NCI-H82 treated with DMSO at 0.1 percent for 48 hours (cell line): ENCODE measurements around the gene COPS9.

ENCODE experiments used
- DNase-seq: peaks from one replicate; lab custom pipeline; 2025; ENCODE audit not compliant: unreplicated experiment; lab: John Stamatoyannopoulos, UW

The COPS9 gene

DNA sequence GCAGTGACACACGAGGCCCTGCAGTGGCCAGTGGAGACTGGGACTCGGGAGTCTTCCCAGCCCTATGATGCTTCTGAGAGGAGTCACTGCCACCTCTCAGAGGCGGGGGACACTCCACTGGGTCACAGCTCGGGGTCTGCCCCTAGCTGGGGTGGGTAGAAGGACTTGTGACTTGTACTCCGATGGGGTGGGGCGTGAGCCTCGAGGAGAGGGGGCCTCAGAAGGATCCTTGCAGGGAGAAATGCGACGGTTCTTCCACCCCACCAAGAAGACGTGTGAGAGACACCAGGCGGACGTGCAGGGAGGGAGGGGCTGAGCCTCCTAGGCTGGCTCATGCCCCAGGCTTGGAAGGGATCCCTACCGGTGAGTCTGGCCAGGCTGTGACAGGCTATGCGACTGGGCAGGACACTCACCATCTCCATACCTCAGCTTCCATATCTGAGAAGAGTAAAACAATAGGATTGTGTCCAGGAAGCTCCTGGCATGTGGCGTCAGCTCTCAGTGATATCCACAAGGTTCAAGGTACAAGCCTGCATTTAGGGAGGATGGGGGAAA lies 15.4 kb upstream of the COPS9 start:
- no peak for DNase-seq

DNA sequence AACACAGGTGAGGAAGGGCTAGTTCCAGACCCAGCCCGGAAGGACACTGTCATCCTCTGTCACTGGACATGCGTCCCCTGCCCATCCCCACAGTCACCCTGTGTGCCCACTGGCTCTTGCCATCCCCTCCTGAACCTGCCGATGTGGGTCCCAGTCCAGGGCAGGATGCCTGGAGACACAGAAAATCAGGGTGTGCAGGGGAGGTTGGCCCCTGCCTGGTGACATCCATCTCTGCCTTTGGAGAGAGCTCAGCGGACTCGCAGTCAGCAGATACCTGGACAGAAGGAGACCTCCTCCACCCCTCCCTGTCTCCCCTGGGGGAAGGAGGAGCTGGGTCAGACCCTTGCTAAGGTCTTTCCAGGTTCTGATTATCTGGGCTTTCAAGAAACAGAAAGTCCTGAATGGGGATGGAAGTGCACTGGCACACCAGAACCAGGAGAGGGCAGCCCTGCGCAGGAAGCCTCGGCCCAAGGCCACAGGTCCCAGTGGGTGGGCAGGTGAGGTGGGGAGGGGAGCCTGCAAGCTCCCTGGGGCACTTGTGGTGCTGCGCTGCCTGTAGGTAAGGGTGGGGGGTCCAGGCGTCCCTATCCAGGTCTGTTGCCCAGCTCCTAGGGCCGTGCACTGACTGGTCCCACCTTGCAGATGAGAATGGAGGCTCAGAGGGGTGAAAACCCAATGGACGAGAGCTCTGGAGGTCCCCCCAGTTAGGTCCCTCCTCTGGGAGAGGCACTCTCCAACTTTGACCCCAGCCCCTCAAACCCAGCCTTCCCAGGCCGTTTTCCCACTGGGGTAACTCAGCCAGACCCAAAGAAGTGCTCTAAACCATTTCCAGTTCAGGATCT lies 14.1 kb upstream of the COPS9 start:
- no peak for DNase-seq

DNA sequence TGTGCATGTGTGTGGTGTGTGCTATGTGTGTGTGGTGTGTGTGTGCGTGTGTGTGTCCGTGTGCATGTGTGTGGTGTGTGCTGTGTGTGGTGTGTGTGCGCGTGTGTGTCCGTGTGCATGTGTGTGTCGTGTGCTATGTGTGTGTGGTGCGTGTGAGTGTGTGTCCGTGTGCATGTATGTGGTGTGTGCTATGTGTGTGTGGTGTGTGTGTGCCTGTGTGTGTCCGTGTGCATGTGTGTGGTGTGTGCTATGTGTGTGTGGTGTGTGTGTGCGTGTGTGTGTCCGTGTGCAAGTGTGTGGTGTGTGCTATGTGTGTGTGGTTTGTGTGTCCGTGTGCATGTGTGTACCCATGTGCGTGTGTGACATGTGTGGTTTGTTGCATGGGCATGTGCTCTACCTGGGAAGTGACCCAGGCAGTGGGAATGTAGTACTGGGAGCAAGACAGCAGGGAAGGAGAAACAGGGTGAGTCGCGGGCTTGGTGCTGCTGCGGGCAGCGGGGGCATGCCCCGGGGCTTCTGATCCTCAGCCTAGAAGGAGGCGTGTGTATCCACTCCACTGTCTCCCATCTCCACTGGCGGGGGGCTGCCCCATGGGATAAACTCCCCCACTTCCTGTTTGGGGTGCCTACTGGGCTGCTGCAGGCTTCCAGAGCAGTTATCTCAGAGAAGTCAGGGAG lies 11.9 kb upstream of the COPS9 start:
- no peak for DNase-seq

DNA sequence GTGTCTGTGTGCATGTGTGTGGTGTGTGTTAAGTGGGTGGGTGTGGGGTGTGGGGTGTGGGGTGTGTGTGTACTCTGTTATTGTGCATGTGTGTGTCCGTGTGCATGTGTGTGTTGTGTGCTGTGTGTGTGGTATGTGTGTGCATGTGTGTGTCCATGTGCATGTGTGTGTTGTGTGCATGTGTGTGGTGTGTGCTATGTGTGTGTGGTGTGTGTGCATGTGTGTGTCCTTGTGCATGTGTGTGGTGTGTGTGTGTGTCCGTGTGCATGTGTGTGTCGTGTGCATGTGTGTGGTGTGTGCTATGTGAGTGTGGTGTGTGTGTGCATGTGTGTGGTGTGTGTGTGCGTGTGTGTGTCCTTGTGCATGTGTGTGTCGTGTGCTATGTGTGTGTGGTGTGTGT lies 11.3 kb upstream of the COPS9 start:
- no peak for DNase-seq

DNA sequence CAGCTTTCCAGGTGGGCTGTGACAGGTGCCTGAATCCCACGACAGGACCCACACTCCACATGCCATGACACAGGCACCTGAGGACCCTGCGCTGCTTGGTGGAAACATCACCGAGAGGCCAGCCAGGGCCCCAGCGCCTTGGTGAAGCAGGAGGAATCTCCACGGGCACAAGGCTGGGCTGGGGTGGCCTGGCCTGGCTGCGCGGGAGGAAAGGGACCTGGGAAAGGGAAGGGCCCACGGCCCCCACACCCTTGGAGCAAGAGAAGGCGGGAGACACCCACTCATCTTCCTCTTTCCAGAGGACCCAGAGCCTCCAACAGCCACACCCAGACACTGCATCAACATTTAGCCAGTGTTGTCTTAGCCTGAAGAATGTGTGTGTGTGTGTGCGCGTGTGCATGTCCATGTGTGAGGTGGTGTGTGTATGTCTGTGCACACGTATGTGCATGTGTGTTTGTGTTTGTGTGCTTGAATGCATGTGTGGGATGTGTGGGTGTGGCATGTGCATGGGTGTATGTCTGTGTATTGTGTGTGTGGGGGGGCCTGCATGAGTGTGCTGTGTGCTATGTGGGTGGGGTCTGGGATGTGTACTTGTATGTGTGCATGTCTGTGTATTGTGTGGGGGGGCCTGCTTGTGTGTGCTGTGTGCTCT lies 10.6 kb upstream of the COPS9 start:
- DNase-seq = no peak

DNA sequence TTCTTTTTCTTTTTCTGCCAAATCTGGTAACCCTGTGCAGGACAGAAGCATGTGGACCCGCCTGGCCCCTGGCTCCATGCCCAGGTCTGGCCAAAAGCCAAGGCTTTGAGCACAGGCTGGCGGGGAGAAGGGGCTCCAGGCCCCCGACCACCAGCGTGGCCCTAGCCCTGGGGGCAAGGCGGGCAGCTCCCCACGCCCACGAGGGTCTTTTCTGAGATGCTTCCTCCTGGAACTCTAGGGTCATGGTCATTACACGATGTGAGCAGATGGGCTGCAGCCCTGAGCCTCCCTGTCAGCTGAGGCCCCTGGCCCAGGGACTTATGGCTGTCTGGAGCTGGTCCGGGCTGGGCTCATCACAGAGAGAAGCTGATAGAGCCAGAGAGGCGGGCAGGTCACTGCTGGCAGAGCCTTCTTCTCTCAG lies 10.0 kb upstream of the COPS9 start:
- DNase-seq = no peak

DNA sequence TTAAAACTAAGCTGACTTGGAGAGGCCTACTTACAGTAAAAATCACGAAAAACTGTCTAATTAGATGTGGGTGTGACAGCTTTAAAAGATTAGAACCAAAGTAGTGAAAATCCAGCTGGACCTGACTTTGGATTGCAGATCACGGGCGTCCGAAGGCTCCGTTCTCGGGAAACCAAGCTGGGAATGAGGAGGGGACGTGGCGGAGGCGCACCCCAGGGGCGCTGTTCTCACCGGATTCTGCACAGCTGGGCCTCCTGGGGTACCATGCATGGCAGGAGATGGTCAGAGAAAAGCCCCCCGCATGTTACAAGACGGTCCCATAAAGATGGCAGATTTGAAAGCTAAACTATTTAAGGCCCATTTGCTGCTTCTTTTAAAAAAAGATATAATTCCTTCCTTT lies 9.4 kb upstream of the COPS9 start:
- DNase-seq = no peak

DNA sequence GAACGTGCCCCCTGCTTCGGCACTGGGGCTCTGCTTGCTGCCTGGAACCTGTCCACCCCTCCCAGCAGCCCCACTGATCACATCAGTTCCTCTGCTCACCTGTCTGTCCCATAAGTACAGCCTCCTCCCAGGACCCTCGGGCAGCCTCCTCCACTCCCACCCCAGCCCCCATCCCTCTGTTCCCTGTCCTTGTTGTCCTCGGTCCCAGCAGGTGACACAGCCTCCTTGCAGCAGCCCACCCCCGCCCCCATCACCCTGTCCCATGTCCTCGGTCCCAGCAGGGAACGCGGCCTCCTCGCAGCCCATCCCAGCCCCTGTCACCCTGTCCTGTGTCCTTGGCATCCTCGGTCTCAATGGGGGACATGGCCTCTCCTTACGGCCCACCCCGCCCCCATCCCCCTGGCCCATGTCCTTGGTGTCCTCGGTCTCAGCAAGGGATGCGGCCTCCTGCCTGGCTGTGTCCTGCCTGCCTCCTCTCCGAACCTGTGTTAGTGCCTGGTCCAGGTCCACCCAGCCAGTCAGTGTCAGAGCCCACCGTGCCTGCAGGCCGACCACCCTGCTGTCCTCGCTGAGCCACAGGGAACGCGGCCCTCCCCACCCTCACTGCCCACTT lies 8.7 kb upstream of the COPS9 start:
- no peak for DNase-seq

DNA sequence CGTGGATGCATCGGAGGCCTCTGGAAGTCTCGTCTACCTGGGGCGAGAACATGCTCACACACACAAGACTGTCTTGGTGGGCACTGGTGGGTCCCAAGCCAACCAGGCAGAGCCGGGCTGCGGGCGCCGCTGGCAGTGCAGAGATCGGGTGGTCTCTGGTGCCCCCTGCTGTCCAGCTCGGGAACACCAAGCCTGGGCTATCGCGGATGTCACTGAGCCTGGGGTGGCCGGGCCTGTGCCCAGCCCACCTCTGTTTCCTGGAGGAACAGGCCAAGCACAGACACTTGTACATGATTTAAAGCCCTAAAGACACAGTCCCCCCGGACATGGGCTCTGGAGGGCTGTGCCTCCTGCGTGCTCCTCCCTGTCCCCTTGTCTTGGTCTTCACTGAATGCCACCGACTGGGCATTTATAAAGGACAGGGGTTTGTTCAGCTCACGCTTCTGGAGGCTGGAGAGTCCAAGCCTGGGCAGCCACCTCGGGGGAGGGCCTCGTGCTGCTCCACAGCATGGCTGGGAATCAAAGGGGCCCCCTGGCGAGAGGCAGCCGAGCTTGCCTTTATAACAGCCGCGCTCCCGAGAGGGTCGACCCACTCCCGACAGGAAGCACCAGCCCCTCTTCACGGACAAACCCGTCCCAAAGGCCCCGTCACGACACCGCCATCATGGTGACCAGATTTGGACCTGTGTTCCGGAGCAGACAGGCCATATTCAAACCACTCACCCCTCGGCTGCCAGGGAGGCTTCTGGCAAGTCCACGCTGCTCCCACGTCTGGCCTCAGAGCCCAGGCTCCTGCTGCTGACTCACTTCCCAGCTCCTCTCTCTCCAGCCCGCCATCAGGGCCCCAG lies 7.9 kb upstream of the COPS9 start:
- DNase-seq = peak; percentile 16

DNA sequence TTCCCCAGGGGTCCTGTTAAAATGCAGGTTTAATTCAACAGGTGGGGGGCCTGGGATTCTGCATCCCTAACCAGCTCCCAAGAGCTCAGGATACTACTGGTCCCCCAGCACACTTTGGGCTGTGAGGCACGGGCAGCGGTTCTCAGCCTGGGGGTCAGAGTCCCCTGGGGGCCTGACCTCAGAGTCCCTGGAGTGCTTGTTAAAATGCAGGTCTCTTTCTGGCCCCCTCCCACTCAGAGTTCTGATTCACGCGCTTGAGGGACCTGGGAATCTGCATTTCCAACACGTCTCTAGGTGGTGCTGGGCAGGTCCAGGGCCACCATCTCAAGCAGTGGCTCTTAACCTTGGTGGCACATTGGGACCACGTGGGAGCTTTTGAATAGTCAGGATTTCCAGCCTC lies 7.2 kb upstream of the COPS9 start:
- no peak for DNase-seq

DNA sequence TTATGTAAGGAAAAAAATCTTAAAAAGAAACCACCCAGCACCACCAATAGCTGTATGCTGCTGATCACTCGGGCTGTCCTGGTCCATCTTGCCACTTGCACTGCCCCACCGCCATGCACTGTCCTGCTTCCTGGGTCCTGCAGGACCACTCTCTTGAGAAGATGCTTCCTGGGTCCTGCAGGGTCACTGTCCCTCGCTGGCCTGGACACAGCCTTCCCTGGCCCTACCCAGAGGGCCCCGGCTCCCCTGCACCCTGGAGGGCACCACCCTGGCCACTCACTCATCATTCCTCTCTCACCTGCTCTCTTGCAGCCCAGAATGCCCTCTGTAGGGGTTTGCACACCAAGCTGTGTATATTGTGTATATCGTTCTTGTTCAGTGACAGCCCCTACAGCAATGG lies 6.8 kb upstream of the COPS9 start:
- no peak for DNase-seq

DNA sequence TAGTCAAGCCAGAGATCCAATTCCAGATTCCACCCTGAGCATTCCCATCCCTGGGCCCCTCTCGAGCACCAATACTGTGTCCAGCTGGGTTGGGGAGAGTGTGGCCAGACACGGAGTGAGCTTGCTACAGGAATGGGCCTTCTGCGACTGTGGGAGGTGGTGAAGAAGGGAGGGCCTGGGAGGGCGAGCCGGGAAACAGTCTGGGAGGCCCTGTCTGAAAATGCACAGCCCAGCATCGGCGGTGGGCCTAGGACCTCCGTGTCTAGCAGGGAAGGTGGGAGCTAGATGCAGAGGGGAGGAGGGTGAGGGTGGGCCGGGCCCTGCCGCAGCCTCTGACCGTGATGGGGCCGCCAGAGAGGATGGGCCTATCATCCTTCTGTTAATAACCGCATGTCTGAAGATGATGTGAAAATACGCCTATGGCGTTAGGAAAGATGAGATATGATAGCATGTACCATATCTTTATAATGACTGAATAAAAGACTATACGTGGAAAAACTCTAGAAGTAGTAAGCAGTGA lies 6.2 kb upstream of the COPS9 start:
- no peak for DNase-seq

DNA sequence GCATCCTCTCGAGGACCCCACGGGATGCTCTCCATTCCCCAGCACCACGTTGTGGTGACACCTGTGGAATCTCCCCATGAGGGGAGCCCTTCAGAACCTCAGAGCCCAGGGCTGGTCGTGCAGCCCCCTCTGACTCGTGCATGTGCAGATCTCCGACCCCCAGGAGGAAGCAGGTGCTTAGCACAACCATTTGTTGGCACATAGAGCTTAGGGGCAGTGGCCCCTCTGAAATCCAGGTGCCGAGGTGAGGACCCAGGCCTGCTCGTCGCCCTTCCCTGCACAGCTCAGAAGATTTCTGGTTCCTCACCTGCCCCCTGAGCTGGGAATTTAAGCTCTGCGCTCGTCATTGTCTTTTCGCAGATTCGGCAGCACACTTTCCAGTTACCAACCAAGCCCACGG lies 5.6 kb upstream of the COPS9 start:
- no peak for DNase-seq

DNA sequence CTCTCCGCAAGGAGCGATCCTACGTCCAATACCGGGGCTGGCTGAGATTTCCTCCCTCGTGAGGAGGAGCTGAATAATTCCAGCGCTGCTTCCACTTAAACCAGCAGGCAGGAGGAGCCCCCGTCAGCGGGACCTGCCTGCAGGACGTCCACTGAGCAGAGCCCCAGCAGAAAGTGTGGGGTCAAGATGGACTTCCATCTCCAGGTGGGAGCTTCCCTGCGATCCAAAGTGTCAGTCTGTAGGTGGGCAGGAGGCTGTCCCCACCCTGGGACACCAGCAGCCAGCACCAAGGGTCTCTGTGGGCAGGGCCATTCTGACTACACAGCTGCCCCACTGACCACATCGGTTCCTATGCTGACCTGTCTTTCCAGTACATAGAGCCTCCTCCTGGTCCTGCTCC lies 4.8 kb upstream of the COPS9 start:
- DNase-seq = no peak

DNA sequence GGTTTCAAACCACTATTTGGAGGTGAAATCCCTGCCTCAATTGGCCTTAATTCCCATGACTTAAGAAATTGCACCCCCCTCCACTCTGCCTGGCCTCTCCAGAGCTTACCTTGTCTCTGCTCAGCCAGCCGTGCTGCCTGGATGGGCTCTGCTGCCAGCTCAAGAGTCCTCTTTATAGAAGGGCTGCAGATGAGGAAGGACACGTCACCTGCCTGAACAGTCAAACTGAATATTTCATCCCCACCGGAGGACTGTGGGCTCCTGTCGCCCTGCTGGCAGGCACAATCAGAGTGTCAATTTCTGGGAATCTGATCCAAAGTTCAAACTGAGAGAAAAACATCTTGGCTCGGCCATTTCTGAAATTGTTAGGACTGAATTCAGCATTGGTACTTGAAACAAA lies 4.4 kb upstream of the COPS9 start, which contains the start of gene OTOS:
OTOS (minus strand) TSS at position 148 of the 400 bp plus-strand sequence. CDS start 332 bp downstream, outside the sequence.
- DNase-seq = no peak

DNA sequence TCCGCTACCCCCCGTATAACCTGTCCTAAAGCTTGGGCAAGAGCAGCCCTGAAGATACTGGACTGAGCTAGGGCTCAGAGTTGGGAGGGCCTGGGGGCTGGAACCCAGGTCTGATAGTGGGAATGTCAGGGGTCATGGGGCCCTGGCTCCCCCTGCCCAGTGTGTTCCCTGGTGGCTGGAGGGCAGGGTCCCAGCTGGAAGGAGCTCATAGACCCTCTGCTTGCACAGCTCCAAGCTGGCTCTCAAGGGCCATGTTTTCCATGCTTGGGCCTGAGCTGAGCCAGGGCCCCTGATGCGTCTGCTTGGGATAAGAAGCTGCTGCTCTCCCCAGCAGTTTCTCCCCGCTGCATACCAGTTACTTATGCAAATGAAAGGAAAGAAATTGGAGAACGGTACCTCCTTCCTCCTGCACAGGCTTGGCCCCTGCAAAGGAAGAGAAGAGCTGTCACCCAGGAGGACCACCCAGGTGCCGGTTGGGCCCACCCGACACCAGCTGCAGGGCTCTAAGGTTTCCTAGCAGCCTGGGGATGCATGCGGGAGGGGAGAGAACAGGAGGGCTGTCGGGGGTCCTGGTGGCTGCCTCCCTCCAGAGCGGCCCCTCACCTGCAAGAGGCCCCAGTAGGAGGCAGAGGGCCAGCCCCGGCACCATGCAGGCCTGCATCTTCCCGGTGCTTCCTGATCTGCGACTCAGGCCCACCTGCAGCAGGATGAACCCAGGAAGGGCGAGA lies 3.7 kb upstream of the COPS9 start:
- DNase-seq = no peak

DNA sequence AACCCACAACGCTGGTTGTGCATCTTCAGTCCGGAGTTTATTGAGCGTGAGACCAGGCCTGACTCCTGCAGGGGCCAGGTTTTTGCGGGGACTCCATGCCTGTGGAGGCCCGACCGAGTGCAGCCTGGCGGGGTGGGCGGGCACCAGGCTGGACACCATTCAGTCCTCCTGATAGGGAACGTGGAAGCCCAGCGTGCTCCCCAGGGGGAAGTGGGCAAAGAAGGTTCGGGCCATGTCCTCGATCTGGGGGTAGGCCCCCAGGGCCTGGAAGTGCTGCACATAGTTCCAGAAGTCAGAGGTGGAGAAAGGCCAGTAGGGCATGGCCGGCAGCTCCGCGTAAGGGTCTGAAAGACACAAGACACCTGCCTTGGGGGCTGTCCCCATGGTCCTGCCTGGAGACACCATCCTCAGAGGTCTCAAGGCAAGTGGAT lies 2.9 kb upstream of the COPS9 start:
- no peak for DNase-seq

DNA sequence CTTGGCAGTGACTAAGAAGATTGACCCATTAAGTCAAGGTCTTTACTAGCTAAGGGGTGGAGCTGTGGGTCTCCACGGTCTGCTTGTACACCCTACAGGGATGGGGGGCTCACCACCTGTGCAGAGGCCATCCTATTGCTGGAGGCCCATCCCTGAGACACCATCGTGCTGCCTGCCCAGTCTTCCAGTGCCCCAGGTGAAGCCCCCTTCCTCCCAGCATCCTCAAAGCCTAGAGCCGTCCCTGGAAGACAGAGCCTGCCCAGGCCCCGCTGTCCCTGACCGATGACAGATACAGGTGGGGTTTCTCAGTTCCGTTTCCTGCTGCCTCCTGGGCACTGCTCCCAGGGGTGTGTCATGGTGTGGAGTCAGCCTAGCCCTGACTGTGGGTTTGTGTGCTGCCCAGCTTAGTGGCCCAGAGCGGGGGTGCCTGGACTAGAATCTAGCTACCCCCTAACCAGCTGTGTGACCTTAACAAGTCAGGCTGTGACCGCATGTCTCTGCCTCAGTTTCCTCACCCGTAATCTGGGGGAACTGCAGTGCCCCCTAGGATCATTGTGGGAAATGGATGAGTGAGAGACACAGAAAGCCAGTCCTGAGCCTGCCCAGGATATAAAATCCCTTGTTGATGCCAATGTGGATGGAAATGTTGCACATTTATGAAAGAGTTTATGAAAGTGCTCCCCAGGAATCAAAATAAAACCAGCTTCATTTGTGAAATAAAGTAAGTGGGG lies 2.3 kb upstream of the COPS9 start:
- DNase-seq = no peak
